ENCODE data around the gene MXI1.

The MXI1 gene

DNA sequence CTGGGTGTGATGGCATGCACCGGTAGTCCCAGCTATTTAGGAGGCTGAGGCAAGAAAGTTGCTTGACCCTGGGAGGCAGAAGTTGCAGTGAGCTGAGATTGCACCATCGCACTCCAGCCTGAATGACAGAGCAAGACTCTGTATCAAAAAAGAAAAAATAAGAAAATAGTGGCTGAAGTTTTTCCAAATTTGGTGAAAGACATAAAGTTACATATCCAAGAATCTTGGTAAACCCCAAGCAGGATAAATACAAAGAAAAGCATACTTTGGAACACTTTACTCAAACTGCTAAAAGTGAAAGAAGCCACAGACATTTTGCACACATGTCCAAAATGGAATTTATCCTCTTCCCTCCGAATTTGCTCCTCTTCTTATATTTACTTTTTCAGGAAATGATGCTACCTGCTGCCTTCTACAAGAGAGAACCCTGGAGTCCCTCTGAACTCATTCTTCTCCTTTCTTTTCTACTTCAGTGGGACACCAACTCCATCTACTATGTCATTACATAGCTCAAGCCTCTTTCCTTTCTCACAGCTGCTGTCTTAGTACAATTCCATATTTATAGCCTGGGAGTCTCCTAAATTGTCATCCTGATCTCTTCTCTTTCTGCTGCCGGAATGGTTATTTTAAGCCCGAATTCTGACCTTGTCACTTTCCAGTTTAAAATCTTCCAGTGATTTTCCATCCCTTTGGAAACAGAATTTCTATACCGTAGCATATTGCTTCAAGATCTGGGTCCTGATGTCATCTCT lies 114.6 kb downstream of the MXI1 start:
- TF ChIP-seq, protein P1, sequence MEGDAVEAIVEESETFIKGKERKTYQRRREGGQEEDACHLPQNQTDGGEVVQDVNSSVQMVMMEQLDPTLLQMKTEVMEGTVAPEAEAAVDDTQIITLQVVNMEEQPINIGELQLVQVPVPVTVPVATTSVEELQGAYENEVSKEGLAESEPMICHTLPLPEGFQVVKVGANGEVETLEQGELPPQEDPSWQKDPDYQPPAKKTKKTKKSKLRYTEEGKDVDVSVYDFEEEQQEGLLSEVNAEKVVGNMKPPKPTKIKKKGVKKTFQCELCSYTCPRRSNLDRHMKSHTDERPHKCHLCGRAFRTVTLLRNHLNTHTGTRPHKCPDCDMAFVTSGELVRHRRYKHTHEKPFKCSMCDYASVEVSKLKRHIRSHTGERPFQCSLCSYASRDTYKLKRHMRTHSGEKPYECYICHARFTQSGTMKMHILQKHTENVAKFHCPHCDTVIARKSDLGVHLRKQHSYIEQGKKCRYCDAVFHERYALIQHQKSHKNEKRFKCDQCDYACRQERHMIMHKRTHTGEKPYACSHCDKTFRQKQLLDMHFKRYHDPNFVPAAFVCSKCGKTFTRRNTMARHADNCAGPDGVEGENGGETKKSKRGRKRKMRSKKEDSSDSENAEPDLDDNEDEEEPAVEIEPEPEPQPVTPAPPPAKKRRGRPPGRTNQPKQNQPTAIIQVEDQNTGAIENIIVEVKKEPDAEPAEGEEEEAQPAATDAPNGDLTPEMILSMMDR (IDR thresholded peaks at IDR 0.05; ENCODE audit: unreplicated experiment in 3 of 3) = no peak
- peaks cover 4% of the 10 kb centered on the region for H3K36me3 Mint-ChIP-seq (ENCODE audit: low read depth)
- no peak overlapping the region for H3K27ac Mint-ChIP-seq
- peaks cover 14% of the 10 kb centered on the region for H3K27me3 Mint-ChIP-seq (ENCODE audit: low read depth)
- peaks cover 36% of the 10 kb centered on the region for H3K9me3 Mint-ChIP-seq
- H3K4me1 Mint-ChIP-seq = peaks cover 6% of the 10 kb centered on the region
- H3K4me3 Mint-ChIP-seq = no peak overlapping the region

GRCh38 chr10:110323503-110323902 lies 116.1 kb downstream of the MXI1 start:
- Mint-ChIP-seq H3K4me3 (no peak overlapping the region), H3K36me3 (ENCODE audit: low read depth) (peaks cover 6% of the 10 kb centered on the region), H3K4me1 (peaks cover 6% of the 10 kb centered on the region), H3K9me3 (peaks cover 39% of the 10 kb centered on the region), H3K27me3 (ENCODE audit: low read depth) (peaks cover 10% of the 10 kb centered on the region), H3K27ac (no peak overlapping the region)
- TF ChIP-seq, protein P1 (IDR thresholded peaks at IDR 0.05; ENCODE audit: unreplicated experiment in 3 of 3) = no peak

- peaks cover 6% of the 10 kb centered on the region for H3K4me1 Mint-ChIP-seq
- H3K36me3 Mint-ChIP-seq (ENCODE audit: low read depth) = peaks cover 10% of the 10 kb centered on the region
- no peak overlapping the region for H3K4me3 Mint-ChIP-seq
- TF ChIP-seq, protein P1 (IDR thresholded peaks at IDR 0.05; ENCODE audit: unreplicated experiment in 3 of 3) = no peak
- H3K27ac Mint-ChIP-seq = no peak overlapping the region
- H3K27me3 Mint-ChIP-seq (ENCODE audit: low read depth) = peaks cover 10% of the 10 kb centered on the region
- H3K9me3 Mint-ChIP-seq = peaks cover 44% of the 10 kb centered on the region
Observed at GRCh38 chr10:110324201-110324804, 116.9 kb downstream of the MXI1 start.

DNA sequence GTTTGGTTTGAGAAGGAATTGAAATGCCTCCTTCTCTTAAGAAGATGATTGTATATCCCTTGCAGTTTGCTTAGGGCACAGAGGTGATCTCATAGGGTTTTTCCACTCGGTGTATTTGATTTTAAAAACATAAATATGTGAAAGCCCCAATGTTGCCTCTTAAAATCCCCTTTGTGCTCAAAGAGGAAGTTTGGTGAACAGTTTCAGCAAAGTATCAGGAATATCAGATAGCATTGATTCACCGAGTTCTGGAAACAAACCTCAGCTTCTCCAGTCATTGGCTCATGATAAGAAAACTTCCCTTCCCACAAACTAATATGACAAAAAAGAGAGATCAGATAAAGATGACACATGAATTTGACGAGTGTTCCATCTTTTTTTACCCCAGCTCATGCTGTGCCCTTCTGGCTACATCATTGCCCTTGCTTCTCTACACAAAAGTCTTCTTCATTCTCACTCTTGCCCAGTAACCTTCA lies 117.4 kb downstream of the MXI1 start:
- peaks cover 6% of the 10 kb centered on the region for H3K4me1 Mint-ChIP-seq
- peaks cover 45% of the 10 kb centered on the region for H3K9me3 Mint-ChIP-seq
- peaks cover 12% of the 10 kb centered on the region for H3K36me3 Mint-ChIP-seq (ENCODE audit: low read depth)
- no peak overlapping the region for H3K27ac Mint-ChIP-seq
- TF ChIP-seq, protein P1 (IDR thresholded peaks at IDR 0.05; ENCODE audit: unreplicated experiment in 3 of 3) = no peak
- peaks cover 13% of the 10 kb centered on the region for H3K27me3 Mint-ChIP-seq (ENCODE audit: low read depth)
- H3K4me3 Mint-ChIP-seq = no peak overlapping the region

DNA sequence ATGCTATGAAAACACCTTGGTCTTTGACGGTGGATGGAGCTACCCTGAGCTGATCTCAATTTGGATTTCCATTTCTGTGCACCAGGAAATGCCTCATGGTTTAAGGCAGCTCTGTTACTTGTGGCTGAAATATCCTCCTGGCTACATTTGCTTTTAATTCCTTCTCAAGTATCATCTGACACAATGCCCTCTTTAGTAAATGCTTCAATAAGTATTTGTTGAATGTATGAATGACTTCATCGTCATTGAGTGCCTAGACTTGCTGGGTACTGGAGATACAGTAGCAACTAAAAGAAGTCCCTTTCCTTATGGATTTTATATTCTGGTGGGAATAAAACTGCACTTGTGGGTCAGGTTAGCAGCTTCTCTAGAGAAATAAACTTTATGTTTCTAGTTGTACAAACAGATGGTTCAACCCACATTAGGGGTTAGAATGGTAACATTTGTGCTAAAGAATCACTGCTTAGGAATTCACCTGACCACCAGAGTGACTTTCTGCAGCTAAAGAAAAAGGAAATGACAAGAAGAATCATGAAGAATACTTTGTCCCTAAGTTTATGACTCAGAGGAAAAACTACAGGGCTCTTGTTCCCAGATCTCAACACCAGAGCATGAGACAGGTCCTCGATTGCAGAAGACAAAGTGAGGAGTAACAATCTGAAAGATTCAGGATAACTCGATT lies 119.1 kb downstream of the MXI1 start:
- Mint-ChIP-seq H3K4me3 (no peak overlapping the region), H3K36me3 (ENCODE audit: low read depth) (peaks cover 22% of the 10 kb centered on the region), H3K27me3 (ENCODE audit: low read depth) (peaks cover 19% of the 10 kb centered on the region), H3K9me3 (peaks cover 53% of the 10 kb centered on the region), H3K27ac (no peak overlapping the region), H3K4me1 (peaks cover 6% of the 10 kb centered on the region)
- TF ChIP-seq, protein P1 (IDR thresholded peaks at IDR 0.05; ENCODE audit: unreplicated experiment in 3 of 3) = no peak
